HEK293 (cell line): Measurements from ENCODE around the gene FAM83D.

Source experiments
- GLIS2 ChIP-seq: fragments of 450-650 bp; formaldehyde crosslinking; IDR thresholded peaks from 2 replicates; pipeline ENCODE4 v1.5.1; 2016; ENCODE audit warnings: missing biosample characterization, missing genetic modification characterization
- HIC1 ChIP-seq: fragments of 450-650 bp; formaldehyde crosslinking; IDR thresholded peaks from 2 replicates; pipeline ENCODE4 v1.5.1; 2016; ENCODE audit warnings: missing biosample characterization, missing genetic modification characterization
- HOXA7 ChIP-seq: sonication (generic); formaldehyde crosslinking; IDR thresholded peaks from 2 replicates; pipeline ENCODE4 v1.8.1; 2022; ENCODE audit warnings: missing genetic modification reagents, borderline replicate concordance
- KLF10 ChIP-seq: fragments of 450-650 bp; IDR thresholded peaks from 2 replicates; pipeline ENCODE4 v1.5.1; 2018; ENCODE audit warnings: missing biosample characterization, mild to moderate bottlenecking, missing genetic modification characterization
- MEIS1 ChIP-seq: sonication (generic); formaldehyde crosslinking; IDR thresholded peaks from 2 replicates; pipeline ENCODE4 v1.8.1; 2022; ENCODE audit warnings: missing genetic modification reagents, mild to moderate bottlenecking, borderline replicate concordance
- RBAK ChIP-seq: fragments of 450-650 bp; formaldehyde crosslinking; IDR thresholded peaks from 2 replicates; pipeline ENCODE4 v1.5.1; 2016; ENCODE audit warnings: missing biosample characterization, missing genetic modification characterization
- SCRT2 ChIP-seq: fragments of 450-650 bp; formaldehyde crosslinking; IDR thresholded peaks from 2 replicates; pipeline ENCODE4 v1.5.1; 2016; ENCODE audit warnings: missing biosample characterization, missing genetic modification characterization
- WT1 ChIP-seq: fragments of 450-650 bp; formaldehyde crosslinking; IDR thresholded peaks from 2 replicates; pipeline ENCODE4 v1.5.1; 2016; ENCODE audit warnings: missing biosample characterization, missing genetic modification characterization
- ZBTB44 ChIP-seq: fragments of 450-650 bp; IDR thresholded peaks from 2 replicates; pipeline ENCODE4 v1.5.1; 2018; ENCODE audit warnings: missing biosample characterization, mild to moderate bottlenecking, missing genetic modification characterization
- ZFP3 ChIP-seq: fragments of 450-650 bp; formaldehyde crosslinking; IDR thresholded peaks from 2 replicates; pipeline ENCODE4 v1.5.1; 2016; ENCODE audit warnings: low read depth, missing biosample characterization, missing genetic modification characterization
- ZNF132 ChIP-seq: fragments of 450-650 bp; formaldehyde crosslinking; IDR thresholded peaks from 2 replicates; pipeline ENCODE4 v1.5.1; 2017; ENCODE audit warnings: missing biosample characterization, missing genetic modification characterization, borderline replicate concordance
- ZNF169 ChIP-seq: fragments of 450-650 bp; formaldehyde crosslinking; IDR thresholded peaks from 2 replicates; pipeline ENCODE4 v1.5.1; 2016; ENCODE audit warnings: missing biosample characterization, missing genetic modification characterization
- ZNF211 ChIP-seq: fragments of 450-650 bp; formaldehyde crosslinking; IDR thresholded peaks from 2 replicates; pipeline ENCODE4 v1.5.1; 2016; ENCODE audit warnings: low read depth, missing biosample characterization, missing genetic modification characterization
- ZNF221 ChIP-seq: fragments of 450-650 bp; formaldehyde crosslinking; IDR thresholded peaks from 2 replicates; pipeline ENCODE4 v1.5.1; 2017; ENCODE audit warnings: missing biosample characterization, missing genetic modification characterization, borderline replicate concordance
- ZNF24 ChIP-seq: fragments of 450-650 bp; formaldehyde crosslinking; IDR thresholded peaks from 2 replicates; pipeline ENCODE4 v1.5.1; 2016; ENCODE audit warnings: missing biosample characterization, missing genetic modification characterization
- ZNF426 ChIP-seq: fragments of 450-650 bp; formaldehyde crosslinking; IDR thresholded peaks from 2 replicates; pipeline ENCODE4 v1.5.1; 2017; ENCODE audit warnings: missing biosample characterization, missing genetic modification characterization, mild to moderate bottlenecking, inconsistent platforms, moderate library complexity
- ZNF473 ChIP-seq: fragments of 450-650 bp; formaldehyde crosslinking; IDR thresholded peaks from 2 replicates; pipeline ENCODE4 v1.5.1; 2017; ENCODE audit warnings: missing biosample characterization, missing genetic modification characterization
- ZNF571 ChIP-seq: fragments of 450-650 bp; formaldehyde crosslinking; IDR thresholded peaks from 2 replicates; pipeline ENCODE4 v1.5.0; 2017; ENCODE audit warnings: missing biosample characterization, missing genetic modification characterization
- ZNF596 ChIP-seq: fragments of 450-650 bp; IDR thresholded peaks from 2 replicates; pipeline ENCODE4 v1.5.0; 2018; ENCODE audit warnings: missing biosample characterization, mild to moderate bottlenecking, missing genetic modification characterization, moderate library complexity
- ZNF624 ChIP-seq: fragments of 450-650 bp; formaldehyde crosslinking; IDR thresholded peaks from 2 replicates; pipeline ENCODE4 v1.5.1; 2017; ENCODE audit warnings: missing biosample characterization, missing genetic modification characterization
- ZNF626 ChIP-seq: fragments of 450-650 bp; sonication (Bioruptor Pico); formaldehyde crosslinking; IDR thresholded peaks from 2 replicates; pipeline ENCODE4 v1.5.1; 2018; ENCODE audit warnings: missing biosample characterization, missing genetic modification characterization, inconsistent platforms
- ZNF654 ChIP-seq: fragments of 450-650 bp; formaldehyde crosslinking; IDR thresholded peaks from 2 replicates; pipeline ENCODE4 v1.5.1; 2016; ENCODE audit warnings: low read depth, missing biosample characterization, missing genetic modification characterization
- TF ChIP-seq, protein P1 (sequence below): fragments of 450-650 bp; formaldehyde crosslinking; IDR thresholded peaks from 2 replicates; pipeline ENCODE4 v1.5.1; 2017; ENCODE audit warnings: missing biosample characterization, missing genetic modification characterization
- TF ChIP-seq, protein P2 (sequence below): fragments of 450-650 bp; formaldehyde crosslinking; IDR thresholded peaks from 2 replicates; pipeline ENCODE4 v1.5.1; 2016; ENCODE audit warnings: missing biosample characterization, missing genetic modification characterization, borderline replicate concordance
- TF ChIP-seq, protein P3 (sequence below): fragments of 450-650 bp; formaldehyde crosslinking; optimal IDR thresholded peaks from 2 replicates; pipeline ENCODE3; 2016; ENCODE audit warnings: missing biosample characterization, mild to moderate bottlenecking, missing genetic modification characterization

Gene FAM83D

GRCh38 chr20:38973645-38974044 lies 47.4 kb downstream of the FAM83D start (continued):
- TF ChIP-seq ZNF24 (tag by site-specific recombination), result no peak
- no peak for TF ChIP-seq KLF10
- no peak for TF ChIP-seq ZNF654 (tag by site-specific recombination)
- TF ChIP-seq ZNF426, result no peak
- no peak for TF ChIP-seq ZNF211 (tag by site-specific recombination)
- TF ChIP-seq, protein P1, sequence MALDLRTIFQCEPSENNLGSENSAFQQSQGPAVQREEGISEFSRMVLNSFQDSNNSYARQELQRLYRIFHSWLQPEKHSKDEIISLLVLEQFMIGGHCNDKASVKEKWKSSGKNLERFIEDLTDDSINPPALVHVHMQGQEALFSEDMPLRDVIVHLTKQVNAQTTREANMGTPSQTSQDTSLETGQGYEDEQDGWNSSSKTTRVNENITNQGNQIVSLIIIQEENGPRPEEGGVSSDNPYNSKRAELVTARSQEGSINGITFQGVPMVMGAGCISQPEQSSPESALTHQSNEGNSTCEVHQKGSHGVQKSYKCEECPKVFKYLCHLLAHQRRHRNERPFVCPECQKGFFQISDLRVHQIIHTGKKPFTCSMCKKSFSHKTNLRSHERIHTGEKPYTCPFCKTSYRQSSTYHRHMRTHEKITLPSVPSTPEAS (tag by site-specific recombination), result no peak
- no peak for TF ChIP-seq HIC1 (tag by site-specific recombination)
- TF ChIP-seq, protein P2, sequence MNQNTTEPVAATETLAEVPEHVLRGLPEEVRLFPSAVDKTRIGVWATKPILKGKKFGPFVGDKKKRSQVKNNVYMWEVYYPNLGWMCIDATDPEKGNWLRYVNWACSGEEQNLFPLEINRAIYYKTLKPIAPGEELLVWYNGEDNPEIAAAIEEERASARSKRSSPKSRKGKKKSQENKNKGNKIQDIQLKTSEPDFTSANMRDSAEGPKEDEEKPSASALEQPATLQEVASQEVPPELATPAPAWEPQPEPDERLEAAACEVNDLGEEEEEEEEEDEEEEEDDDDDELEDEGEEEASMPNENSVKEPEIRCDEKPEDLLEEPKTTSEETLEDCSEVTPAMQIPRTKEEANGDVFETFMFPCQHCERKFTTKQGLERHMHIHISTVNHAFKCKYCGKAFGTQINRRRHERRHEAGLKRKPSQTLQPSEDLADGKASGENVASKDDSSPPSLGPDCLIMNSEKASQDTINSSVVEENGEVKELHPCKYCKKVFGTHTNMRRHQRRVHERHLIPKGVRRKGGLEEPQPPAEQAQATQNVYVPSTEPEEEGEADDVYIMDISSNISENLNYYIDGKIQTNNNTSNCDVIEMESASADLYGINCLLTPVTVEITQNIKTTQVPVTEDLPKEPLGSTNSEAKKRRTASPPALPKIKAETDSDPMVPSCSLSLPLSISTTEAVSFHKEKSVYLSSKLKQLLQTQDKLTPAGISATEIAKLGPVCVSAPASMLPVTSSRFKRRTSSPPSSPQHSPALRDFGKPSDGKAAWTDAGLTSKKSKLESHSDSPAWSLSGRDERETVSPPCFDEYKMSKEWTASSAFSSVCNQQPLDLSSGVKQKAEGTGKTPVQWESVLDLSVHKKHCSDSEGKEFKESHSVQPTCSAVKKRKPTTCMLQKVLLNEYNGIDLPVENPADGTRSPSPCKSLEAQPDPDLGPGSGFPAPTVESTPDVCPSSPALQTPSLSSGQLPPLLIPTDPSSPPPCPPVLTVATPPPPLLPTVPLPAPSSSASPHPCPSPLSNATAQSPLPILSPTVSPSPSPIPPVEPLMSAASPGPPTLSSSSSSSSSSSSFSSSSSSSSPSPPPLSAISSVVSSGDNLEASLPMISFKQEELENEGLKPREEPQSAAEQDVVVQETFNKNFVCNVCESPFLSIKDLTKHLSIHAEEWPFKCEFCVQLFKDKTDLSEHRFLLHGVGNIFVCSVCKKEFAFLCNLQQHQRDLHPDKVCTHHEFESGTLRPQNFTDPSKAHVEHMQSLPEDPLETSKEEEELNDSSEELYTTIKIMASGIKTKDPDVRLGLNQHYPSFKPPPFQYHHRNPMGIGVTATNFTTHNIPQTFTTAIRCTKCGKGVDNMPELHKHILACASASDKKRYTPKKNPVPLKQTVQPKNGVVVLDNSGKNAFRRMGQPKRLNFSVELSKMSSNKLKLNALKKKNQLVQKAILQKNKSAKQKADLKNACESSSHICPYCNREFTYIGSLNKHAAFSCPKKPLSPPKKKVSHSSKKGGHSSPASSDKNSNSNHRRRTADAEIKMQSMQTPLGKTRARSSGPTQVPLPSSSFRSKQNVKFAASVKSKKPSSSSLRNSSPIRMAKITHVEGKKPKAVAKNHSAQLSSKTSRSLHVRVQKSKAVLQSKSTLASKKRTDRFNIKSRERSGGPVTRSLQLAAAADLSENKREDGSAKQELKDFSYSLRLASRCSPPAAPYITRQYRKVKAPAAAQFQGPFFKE, result no peak
- no peak for TF ChIP-seq GLIS2 (tag by site-specific recombination)
- peak; percentile 93 for TF ChIP-seq SCRT2 (tag by site-specific recombination)
- no peak for TF ChIP-seq ZNF571
- TF ChIP-seq ZNF473, result no peak
- TF ChIP-seq ZNF596, result no peak
- TF ChIP-seq ZNF624 (tag by site-specific recombination), result no peak
- no peak for TF ChIP-seq ZNF132 (tag by site-specific recombination)
- no peak for TF ChIP-seq MEIS1 (CRISPR knock-in tag)
- TF ChIP-seq, protein P3, sequence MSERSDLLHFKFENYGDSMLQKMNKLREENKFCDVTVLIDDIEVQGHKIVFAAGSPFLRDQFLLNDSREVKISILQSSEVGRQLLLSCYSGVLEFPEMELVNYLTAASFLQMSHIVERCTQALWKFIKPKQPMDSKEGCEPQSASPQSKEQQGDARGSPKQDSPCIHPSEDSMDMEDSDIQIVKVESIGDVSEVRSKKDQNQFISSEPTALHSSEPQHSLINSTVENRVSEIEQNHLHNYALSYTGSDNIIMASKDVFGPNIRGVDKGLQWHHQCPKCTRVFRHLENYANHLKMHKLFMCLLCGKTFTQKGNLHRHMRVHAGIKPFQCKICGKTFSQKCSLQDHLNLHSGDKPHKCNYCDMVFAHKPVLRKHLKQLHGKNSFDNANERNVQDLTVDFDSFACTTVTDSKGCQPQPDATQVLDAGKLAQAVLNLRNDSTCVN (tag by site-specific recombination), result no peak
- TF ChIP-seq WT1 (tag by site-specific recombination), result no peak
- TF ChIP-seq ZNF626 (tag by site-specific recombination), result no peak
- no peak for TF ChIP-seq ZNF169 (tag by site-specific recombination)
- no peak for TF ChIP-seq ZNF221 (tag by site-specific recombination)
- TF ChIP-seq HOXA7 (CRISPR knock-in tag), result no peak
- TF ChIP-seq RBAK (tag by site-specific recombination), result no peak
- TF ChIP-seq ZFP3 (tag by site-specific recombination), result no peak
- TF ChIP-seq ZBTB44 (tag by site-specific recombination), result no peak
